Activated CD4-positive, CD25-positive, alpha-beta regulatory T cell treated with anti-CD3 and anti-CD28 coated beads, Interleukin-2, amount 50 U/mL, for 16 hours (primary cell): ENCODE measurements around the gene TRAF2.

ENCODE experiments used
- DNase-seq: peaks from one replicate; pipeline ENCODE4 v3.0.0-alpha.2; 2020; ENCODE audit warnings: low read depth, low spot score

TRAF2 gene

DNA sequence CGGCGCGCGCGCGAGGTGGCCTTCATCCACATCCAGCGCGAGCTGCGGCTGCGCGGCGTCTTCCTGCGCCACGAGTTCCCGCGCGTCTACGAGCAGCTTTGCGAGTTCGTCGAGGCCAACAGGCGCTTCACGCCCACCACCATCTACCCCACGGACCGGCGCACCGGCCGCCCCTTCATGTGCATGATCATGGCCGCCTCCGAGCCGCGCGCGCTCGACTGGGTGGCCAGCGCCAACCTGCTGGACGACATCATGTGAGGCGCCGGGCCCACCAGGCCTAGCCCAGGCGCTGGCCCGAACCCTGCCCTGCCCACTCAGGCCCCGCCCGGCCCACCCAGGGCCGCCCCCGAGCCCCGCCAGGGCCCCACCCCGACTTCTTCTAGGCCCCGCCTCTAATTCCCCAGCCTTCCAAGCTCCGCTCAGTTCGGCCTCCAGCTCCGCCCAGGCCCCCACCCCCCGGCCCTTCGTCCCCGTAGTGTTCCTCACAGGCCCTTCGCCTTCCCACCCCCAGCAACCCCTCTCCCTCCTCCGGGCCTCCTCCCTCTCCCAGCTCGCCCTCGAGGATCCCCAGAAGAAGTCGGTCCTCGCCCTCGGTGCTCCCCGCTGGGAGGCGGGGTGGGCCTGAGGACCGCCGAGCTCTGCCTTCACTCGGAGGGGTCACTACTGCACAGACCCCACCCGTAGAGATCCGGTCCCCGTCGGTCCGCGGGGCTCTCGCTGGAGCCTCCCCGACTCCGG lies 39.1 kb upstream of the TRAF2 start:
- DNase-seq = no peak

DNA sequence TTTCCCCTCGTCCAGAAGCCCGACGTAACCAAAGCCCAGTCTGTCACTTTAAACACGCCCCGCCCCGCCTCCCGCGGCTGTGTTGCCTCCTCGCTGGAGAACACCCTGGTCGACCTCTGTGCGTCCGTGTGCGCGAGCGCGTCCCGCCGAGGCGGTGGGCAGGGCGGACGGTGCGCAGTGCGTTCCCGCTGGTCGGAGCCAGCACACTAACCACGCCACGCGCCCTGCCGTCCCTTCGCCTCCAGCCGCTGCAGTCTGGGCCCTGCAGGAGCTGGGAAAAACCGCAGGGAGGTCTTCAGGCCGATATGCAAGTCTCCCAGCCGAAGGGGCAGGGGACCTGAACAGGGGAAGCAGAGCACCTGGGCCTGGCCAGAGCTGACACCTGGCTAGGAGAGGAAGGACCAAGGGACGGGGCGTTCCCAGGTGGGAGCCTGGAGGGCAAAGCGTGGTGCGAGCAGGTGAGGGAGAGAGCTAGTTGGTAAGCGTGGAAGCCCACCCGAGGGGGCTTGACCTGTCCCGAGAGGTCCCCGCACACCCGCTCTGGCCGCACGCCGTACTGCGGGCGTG lies 38.4 kb upstream of the TRAF2 start:
- DNase-seq = peak; percentile 40

DNA sequence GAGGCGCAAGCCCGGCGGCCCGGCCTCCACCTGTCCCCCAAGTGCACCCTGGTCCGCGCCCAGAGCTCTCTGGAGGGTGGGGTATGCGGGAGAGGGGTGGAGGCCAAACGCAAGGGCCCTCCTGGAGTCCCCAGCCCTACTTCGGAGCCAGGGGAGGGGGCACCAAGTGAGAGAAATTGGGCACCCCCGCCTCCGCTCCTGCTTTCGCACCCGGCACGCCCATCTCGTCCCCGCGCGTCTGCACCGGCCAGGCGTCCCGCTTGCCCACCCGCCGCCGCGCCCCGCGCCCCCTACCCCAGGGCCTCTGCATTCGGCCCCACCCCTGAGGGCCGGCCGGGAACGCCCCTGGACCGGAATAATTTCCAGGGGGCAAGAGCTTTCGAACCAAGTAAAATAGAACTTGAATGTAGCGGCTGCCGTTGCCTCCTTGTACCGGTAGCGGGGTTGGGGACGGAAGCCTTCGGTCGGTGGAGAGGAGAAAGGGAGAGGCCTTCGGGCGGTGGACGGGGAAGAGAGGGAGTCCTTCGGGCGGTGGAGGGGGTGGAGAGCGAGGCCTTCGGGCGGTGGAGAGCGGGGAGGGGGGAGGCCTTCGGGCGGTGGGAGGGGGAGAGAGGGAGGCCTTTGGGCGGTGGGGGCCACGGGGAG lies 37.8 kb upstream of the TRAF2 start:
- no peak for DNase-seq

DNA sequence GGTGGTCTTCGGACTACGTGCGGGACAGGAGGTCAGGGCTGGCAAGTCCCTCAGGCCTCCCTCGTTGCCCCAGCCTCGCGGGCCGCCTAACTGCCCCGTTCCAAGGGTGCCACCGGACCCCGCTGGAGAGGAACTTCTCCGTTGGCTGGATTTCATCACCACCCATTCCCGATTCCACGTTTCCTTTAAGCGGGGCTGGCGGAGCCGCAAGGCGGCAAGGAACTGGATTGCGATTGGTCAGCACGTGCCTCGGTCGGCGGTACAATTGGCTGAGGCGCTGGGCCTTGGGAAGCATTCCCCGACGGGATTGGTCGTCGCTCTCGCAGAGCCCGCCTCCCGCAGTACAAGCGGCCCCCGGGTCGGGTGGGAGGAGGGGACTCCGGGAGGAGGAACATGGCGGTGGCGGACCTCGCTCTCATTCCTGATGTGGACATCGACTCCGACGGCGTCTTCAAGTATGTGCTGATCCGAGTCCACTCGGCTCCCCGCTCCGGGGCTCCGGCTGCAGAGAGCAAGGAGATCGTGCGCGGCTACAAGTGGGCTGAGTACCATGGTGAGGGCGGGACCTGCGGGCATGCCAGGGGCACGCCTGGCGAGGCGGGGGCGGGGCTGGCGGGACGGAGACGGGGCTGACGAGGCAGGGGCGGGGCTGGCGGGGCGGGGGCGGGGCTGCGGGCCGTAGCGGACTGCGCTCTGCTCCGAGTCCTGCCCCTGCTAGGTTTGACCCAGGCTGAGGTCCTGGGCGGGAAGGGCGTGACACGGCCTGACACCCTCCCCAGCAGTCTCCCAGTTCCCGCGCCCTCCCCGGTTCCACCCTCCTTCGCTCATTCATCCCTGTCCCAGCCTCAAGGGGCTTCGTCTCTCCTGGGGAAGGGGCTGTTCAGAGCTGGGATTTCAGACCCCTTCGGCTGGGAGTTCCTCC lies 37.0 kb upstream of the TRAF2 start, which contains the start of gene PHPT1:
Gene PHPT1 (plus strand): TSS at position 372 of the 922 bp plus-strand sequence. CDS start 22 bp downstream, at position 394.
- DNase-seq = peak; percentile 90

DNA sequence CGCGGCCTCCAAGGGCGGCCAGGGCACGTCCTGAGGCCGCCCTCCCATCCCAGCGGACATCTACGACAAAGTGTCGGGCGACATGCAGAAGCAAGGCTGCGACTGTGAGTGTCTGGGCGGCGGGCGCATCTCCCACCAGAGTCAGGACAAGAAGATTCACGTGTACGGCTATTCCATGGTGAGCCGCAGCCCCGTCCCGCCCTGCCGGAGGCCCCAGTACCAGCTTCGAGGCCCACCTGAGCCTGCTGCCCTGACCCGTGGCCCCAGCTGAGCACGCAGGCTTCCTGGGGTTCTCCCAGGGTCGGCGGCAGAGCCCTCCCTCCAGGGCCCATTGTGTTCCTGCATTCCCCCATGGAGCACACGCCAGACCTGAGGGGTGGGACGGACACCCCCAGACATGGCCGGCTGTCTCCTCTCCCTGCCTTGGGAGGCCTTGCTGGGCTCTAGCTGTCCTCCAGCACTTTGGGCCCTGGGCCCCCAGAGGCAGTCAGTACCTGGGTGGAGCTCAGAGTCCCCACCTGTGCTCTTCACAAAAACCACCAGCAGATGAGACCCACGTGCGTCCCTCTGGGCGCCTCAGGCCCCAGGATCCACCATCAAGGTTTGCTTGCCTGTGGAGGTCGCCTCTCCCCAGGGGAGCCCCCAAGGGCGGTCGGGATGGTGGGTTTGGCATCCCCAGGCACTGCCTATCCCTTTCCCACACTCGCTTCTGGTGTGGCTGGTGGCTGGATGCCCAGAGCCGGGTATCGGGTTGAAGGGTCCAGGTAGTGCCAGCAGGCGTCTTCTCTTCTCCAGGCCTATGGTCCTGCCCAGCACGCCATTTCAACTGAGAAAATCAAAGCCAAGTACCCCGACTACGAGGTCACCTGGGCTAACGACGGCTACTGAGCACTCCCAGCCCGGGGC lies 36.1 kb upstream of the TRAF2 start:
- DNase-seq = no peak

DNA sequence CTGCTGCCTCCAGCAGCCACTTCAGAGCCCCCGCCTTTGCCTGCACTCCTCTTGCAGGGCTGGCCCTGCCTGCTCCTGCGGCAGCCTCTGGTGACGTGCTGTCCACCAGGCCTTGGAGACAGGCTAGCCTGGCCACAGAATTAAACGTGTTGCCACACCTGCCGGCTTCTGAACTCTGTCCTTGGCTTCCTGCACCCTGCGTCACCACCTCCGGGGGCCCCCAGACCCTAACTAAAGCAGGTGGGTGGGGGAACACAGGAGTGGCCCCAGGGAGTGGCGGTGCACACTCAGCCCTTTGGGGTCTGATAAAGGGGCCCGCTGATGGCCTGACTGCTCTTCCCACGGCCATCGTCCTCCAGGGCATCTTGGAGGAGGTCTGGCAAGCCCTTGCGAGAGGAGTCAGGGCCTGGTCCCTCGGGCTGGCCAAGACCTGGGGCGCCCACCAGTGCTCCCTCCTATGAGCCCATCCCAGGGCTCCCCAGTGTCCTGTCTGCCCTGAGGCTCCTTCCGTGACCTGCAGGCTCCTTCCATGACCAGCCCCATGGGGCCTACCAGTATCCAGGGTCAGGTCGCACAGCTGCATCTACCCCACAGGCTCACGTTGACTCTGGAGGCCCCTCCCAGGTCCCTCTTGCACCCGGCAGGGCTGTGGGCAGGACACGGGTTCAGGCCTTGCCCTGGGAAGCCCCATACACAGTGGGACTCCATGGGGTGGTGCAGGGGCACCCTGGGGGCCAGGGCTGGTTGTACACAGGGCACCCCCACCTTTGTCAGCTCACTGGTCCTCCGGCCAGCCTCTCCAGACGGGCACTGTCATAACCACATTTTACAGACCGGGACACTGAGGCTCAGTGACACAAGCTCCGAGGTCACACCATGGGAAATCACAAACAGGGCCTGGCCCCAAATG lies 35.2 kb upstream of the TRAF2 start:
- DNase-seq = no peak

DNA sequence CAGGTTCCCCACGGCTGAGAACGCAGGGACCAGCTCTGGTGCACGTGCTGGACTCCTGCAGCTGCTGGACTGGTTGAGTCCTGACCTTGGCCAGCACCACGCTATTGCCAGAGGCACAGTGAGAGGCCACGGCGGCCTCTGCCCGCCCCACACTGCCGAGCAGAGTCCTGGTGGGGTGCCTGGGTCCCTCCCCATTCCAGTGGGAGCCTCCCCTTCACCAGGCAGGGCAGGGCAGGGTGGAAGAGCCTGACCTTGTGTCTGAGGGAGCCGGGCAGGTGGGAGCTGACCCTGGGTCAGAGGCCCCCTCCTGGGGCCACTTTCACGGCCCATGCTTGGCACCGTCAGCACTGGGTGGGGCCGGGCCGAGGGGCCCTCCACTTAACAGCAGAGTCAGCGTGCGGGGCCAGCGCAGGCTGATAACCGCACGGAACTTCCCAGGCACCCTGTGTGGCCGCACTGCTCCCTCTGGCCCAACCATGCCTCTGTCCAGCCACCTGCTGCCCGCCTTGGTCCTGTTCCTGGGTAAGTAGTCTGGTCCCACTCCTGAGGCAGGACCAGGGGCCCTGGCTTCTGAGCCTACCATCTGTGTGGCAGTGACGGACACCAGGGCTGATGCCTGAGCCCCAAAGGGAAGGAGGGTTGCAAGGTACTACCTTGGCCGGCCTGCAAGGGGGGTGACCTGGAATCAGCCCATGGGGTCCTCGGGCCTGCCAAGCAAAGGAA lies 34.2 kb upstream of the TRAF2 start, which contains the start of gene MAMDC4:
Gene MAMDC4 (plus strand): TSS at position 406 of the 723 bp plus-strand sequence. CDS start 71 bp downstream, at position 477.
- no peak for DNase-seq

DNA sequence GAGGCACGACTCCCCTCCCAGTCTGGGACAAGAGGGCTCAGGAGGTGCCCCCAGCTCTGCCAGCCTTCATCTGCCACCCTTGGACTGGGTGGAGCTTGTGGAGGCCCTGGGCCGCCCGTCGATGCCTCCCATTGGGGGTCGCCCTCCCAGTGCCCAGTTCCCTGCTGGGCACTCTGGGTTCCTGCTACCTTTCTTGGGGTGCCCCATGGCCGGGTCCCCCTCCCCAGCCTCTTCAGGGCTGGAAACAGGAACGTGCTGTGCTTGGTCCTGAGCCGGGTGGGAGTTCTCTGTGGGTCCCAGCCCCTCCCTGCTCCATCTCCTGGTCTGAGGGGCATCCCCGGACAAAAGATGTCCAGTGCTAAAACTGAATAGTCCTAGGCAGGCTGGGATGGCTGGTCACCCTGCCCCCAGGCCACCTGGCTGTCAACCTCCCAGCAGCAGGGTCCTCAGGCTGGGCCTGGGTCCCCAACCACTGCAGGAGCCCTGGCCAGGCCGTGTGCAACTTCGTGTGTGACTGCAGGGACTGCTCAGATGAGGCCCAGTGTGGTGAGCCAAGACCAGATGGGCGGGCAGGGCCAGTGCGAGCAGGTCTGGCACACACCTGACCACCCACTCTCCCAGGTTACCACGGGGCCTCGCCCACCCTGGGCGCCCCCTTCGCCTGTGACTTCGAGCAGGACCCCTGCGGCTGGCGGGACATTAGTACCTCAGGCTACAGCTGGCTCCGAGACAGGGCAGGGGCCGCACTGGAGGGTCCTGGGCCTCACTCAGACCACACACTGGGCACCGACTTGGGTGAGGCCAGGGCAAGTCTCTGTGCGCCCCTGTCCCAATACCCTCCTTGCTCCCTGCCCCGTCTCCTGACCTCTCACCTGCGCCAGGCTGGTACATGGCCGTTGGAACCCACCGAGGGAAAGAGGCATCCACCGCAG lies 33.4 kb upstream of the TRAF2 start:
- DNase-seq = no peak

DNA sequence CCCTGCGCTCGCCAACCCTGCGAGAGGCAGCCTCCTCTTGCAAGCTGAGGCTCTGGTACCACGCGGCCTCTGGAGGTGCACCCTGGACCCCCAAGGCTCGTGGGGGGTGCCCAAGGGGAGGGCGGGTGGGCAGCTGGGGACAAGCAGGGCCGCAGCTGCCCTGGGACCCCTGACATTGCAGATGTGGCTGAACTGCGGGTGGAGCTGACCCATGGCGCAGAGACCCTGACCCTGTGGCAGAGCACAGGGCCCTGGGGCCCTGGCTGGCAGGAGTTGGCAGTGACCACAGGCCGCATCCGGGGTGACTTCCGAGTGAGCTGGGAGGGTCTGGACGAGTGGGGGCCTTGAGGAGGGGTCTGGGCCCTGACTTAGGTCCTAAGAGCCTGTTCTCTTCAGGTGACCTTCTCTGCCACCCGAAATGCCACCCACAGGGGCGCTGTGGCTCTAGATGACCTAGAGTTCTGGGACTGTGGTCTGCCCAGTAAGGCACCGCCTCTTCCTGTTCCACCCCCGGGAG lies 32.7 kb upstream of the TRAF2 start:
- DNase-seq = no peak

DNA sequence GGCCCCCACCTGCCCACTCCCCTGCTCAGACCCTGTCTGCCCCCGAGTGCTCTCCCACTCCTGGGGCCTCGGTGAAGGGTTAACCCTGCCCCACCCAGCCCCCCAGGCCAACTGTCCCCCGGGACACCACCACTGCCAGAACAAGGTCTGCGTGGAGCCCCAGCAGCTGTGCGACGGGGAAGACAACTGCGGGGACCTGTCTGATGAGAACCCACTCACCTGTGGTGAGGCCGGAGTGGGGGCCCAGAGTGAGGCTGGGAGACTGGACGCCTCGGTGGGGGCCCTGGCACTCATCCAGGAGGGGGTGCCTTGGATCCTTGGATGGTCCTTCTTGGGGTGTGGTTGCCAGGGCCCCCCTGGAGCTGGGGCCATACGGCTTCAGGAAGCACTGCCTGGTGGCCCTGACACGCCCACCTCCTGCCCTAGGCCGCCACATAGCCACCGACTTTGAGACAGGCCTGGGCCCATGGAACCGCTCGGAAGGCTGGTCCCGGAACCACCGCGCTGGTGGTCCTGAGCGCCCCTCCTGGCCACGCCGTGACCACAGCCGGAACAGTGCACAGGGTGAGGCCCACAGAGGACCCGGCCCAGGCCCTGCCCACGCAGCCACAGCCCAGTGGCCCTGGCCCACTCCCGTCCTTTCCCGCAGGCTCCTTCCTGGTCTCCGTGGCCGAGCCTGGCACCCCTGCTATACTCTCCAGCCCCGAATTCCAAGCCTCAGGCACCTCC lies 32.0 kb upstream of the TRAF2 start:
- no peak for DNase-seq

DNA sequence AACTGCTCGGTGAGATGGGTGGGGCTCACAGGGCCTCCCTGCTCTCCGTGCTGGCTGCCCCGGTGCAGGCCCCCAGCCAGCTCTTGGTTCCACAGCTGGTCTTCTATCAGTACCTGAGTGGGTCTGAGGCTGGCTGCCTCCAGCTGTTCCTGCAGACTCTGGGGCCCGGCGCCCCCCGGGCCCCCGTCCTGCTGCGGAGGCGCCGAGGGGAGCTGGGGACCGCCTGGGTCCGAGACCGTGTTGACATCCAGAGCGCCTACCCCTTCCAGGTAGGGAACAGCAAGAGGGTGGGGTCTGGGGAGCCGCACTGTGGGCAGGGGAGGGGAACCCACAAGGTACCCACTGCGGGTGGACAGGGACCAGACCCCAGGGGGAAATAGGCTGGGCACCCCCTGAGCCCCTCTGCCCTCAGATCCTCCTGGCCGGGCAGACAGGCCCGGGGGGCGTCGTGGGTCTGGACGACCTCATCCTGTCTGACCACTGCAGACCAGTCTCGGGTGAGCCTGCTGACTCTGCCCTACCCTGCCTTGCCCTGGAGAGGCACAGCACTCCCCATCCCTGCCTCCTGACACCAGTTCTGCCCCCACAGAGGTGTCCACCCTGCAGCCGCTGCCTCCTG lies 31.4 kb upstream of the TRAF2 start:
- DNase-seq = no peak

DNA sequence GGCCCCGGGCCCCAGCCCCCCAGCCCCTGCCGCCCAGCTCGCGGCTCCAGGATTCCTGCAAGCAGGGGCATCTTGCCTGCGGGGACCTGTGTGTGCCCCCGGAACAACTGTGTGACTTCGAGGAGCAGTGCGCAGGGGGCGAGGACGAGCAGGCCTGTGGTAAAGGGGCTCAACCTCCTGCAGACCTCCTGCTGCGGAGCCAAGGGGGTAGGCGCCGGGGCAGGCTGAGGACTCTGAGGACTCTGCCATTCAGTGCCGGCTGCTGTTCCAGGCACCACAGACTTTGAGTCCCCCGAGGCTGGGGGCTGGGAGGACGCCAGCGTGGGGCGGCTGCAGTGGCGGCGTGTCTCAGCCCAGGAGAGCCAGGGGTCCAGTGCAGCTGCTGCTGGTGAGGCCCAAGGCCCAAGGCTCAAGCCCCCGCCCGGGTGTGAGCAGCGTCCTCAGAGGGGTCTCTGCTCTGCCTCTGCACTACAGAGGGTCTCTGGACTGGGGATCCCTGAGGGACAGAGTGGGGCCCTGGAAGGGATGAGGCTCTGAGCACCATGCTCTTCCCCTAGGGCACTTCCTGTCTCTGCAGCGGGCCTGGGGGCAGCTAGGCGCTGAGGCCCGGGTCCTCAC lies 30.7 kb upstream of the TRAF2 start:
- no peak for DNase-seq

DNA sequence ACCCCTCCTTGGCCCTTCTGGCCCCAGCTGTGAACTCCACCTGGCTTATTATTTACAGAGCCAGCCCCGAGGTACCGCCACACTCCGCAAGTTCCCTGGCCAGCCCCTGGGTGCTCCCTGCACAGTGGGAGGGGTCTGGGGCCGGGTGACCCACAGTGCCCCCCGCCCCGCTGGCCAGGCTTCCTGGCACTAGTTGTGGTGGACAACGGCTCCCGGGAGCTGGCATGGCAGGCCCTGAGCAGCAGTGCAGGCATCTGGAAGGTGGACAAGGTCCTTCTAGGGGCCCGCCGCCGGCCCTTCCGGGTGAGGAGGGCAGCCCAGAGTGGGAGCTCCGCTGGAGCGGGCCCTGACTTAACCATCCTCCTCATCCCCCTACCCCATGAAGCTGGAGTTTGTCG lies 30.2 kb upstream of the TRAF2 start:
- no peak for DNase-seq

DNA sequence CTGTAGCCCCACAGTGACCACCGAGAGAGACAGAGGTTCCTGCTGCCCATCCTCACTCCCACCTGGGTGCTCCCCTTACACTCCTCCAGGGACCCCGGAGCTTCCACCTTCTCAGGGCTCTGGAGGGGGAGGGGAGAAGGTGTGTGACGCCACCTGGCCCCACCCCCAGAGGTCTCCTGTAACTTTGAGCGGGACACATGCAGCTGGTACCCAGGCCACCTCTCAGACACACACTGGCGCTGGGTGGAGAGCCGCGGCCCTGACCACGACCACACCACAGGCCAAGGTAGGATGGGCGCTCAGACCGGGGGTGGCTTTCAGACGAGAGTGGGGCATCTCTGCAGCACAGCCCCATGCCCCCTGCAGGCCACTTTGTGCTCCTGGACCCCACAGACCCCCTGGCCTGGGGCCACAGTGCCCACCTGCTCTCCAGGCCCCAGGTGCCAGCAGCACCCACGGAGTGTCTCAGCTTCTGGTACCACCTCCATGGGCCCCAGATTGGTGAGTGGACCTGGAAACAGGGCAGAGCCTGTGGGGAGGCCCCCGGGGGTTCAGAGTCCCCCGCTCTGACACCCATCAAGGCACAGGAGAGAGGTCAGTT lies 29.7 kb upstream of the TRAF2 start:
- no peak for DNase-seq

DNA sequence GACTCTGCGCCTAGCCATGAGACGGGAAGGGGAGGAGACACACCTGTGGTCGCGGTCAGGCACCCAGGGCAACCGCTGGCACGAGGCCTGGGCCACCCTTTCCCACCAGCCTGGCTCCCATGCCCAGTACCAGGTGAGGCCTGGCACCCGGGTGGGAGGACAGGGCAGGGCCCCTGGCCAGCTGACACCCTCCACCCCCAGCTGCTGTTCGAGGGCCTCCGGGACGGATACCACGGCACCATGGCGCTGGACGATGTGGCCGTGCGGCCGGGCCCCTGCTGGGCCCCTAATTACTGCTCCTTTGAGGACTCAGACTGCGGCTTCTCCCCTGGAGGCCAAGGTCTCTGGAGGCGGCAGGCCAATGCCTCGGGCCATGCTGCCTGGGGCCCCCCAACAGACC lies 29.1 kb upstream of the TRAF2 start:
- DNase-seq = no peak
